ENCODE measurements around the gene FLVCR2. TPM values are rescaled to one million over a fixed set of nuclear protein-coding genes. Genes with fewer than 3 reads are reported as not detected.
"Not testable (repeated sequence)": the region's sequence is repeated elsewhere in the genome, so short reads cannot be mapped to it uniquely, and the experiment has no call there.

The FLVCR2 gene
- total RNA-seq, 1 donor from 2014 or later = 6.3 TPM

- no peak overlapping the region for H3K27ac Mint-ChIP-seq
- H3K27me3 Mint-ChIP-seq = no peaks in the 10 kb centered on the region
- H3K4me1 Mint-ChIP-seq (ENCODE audit: low read depth) = no peaks in the 10 kb centered on the region
- DNase-seq (ENCODE audit: low spot score, unreplicated experiment) = no peak
- peaks cover 3% of the 10 kb centered on the region for H3K36me3 Mint-ChIP-seq (ENCODE audit: insufficient read depth)
- no peak for TF ChIP-seq CTCF (IDR thresholded peaks at IDR 0.05; ENCODE audit: unreplicated experiment)
- peaks cover 8% of the 10 kb centered on the region for H3K9me3 Mint-ChIP-seq (ENCODE audit: low read depth)
- no peak overlapping the region for H3K4me3 Mint-ChIP-seq (ENCODE audit: low read depth)
These were observed 16.8 kb downstream of the FLVCR2 start for GRCh38 chr14:75595226-75595625.

GRCh38 chr14:75597149-75597548 is 18.7 kb downstream of the FLVCR2 start:
- no peaks in the 10 kb centered on the region for H3K27me3 Mint-ChIP-seq
- no peak overlapping the region for H3K4me3 Mint-ChIP-seq (ENCODE audit: low read depth)
- TF ChIP-seq CTCF (IDR thresholded peaks at IDR 0.05; ENCODE audit: unreplicated experiment) = no peak
- peaks cover 5% of the 10 kb centered on the region for H3K9me3 Mint-ChIP-seq (ENCODE audit: low read depth)
- DNase-seq (ENCODE audit: low spot score, unreplicated experiment) = no peak
- peaks cover 3% of the 10 kb centered on the region for H3K36me3 Mint-ChIP-seq (ENCODE audit: insufficient read depth)
- H3K4me1 Mint-ChIP-seq (ENCODE audit: low read depth) = no peaks in the 10 kb centered on the region
- no peak overlapping the region for H3K27ac Mint-ChIP-seq

- H3K27ac Mint-ChIP-seq; H3K27me3 Mint-ChIP-seq; DNase-seq (ENCODE audit: low spot score, unreplicated experiment); H3K4me3 Mint-ChIP-seq (ENCODE audit: low read depth); H3K9me3 Mint-ChIP-seq (ENCODE audit: low read depth); H3K4me1 Mint-ChIP-seq (ENCODE audit: low read depth); H3K36me3 Mint-ChIP-seq (ENCODE audit: insufficient read depth): not testable (repeated sequence)
These were observed 21.7 kb downstream of the FLVCR2 start for GRCh38 chr14:75600100-75600499.

GRCh38 chr14:75601061-75601460 is 22.6 kb downstream of the FLVCR2 start:
- H3K36me3 Mint-ChIP-seq (ENCODE audit: insufficient read depth); DNase-seq (ENCODE audit: low spot score, unreplicated experiment); H3K27ac Mint-ChIP-seq; H3K4me3 Mint-ChIP-seq (ENCODE audit: low read depth); H3K4me1 Mint-ChIP-seq (ENCODE audit: low read depth); H3K9me3 Mint-ChIP-seq (ENCODE audit: low read depth): not testable (repeated sequence)
- peaks cover 14% of the 10 kb centered on the region for H3K27me3 Mint-ChIP-seq

GRCh38 chr14:75602503-75602902 is 24.1 kb downstream of the FLVCR2 start:
- TF ChIP-seq CTCF (IDR thresholded peaks at IDR 0.05; ENCODE audit: unreplicated experiment) = no peak
- Mint-ChIP-seq H3K9me3 (ENCODE audit: low read depth) (no peaks in the 10 kb centered on the region), H3K36me3 (ENCODE audit: insufficient read depth) (no peaks in the 10 kb centered on the region), H3K27ac (no peak overlapping the region), H3K27me3 (peaks cover 14% of the 10 kb centered on the region), H3K4me1 (ENCODE audit: low read depth) (peaks cover 4% of the 10 kb centered on the region), H3K4me3 (ENCODE audit: low read depth) (no peak overlapping the region)
- DNase-seq (ENCODE audit: low spot score, unreplicated experiment) = no peak

- TF ChIP-seq CTCF (IDR thresholded peaks at IDR 0.05; ENCODE audit: unreplicated experiment) = no peak
- H3K9me3 Mint-ChIP-seq (ENCODE audit: low read depth) = no peaks in the 10 kb centered on the region
- H3K4me3 Mint-ChIP-seq (ENCODE audit: low read depth) = no peak overlapping the region
- no peak for DNase-seq (ENCODE audit: low spot score, unreplicated experiment)
- H3K27me3 Mint-ChIP-seq = peaks cover 28% of the 10 kb centered on the region
- no peak overlapping the region for H3K27ac Mint-ChIP-seq
- peaks cover 4% of the 10 kb centered on the region for H3K4me1 Mint-ChIP-seq (ENCODE audit: low read depth)
- no peaks in the 10 kb centered on the region for H3K36me3 Mint-ChIP-seq (ENCODE audit: insufficient read depth)
These were observed 26.8 kb downstream of the FLVCR2 start for GRCh38 chr14:75604979-75605851.

Measured in progenitor cell of endocrine pancreas (in vitro differentiated cells).